Activated CD4-positive, alpha-beta T cell treated with anti-CD3 and anti-CD28 coated beads, Interleukin-2, Interleukin-4, amounts not matched to agents 100 ng/mL and 50 ng/mL, durations not matched to agents 16 hours and 8 hours (primary cell): ENCODE results near the gene BTBD6.

Experiments used
- DNase-seq: peaks from one replicate; pipeline ENCODE4 v3.0.0-alpha.2; 2020; ENCODE audit warnings: low spot score

The BTBD6 gene

GRCh38 chr14:105229099-105229655, 19.2 kb upstream of the BTBD6 start:
- no peak for DNase-seq

- no peak for DNase-seq
These were observed 7.3 kb upstream of the BTBD6 start for GRCh38 chr14:105240811-105241576.

- DNase-seq, result no peak
These were observed 6.7 kb upstream of the BTBD6 start for GRCh38 chr14:105241641-105242040.

GRCh38 chr14:105244334-105244733, 4.0 kb upstream of the BTBD6 start:
- DNase-seq, result no peak

- no peak for DNase-seq
These were observed 1.3 kb upstream of the BTBD6 start for GRCh38 chr14:105247026-105247425.

GRCh38 chr14:105247715-105248367, 492 bp upstream of the BTBD6 start:
- no peak for DNase-seq

- DNase-seq, result no peak
These were observed 1.1 kb downstream of the BTBD6 start for GRCh38 chr14:105249182-105250007.

GRCh38 chr14:105250008-105250366, 1.7 kb downstream of the BTBD6 start:
- no peak for DNase-seq

GRCh38 chr14:105250986-105251385, 2.7 kb downstream of the BTBD6 start:
- no peak for DNase-seq

- no peak for DNase-seq
These were observed 3.6 kb downstream of the BTBD6 start for GRCh38 chr14:105251920-105252319.

- DNase-seq, result no peak
These were observed 4.4 kb downstream of the BTBD6 start for GRCh38 chr14:105252552-105253328.

- DNase-seq, result no peak
These were observed 5.0 kb downstream of the BTBD6 start for GRCh38 chr14:105253329-105253682.

GRCh38 chr14:105255021-105255507, 6.7 kb downstream of the BTBD6 start:
- DNase-seq, result no peak

GRCh38 chr14:105256292-105256960, 8.1 kb downstream of the BTBD6 start:
- DNase-seq, result no peak

GRCh38 chr14:105257464-105257863, 9.1 kb downstream of the BTBD6 start:
- DNase-seq, result no peak

- DNase-seq, result no peak
These were observed 10.5 kb downstream of the BTBD6 start for GRCh38 chr14:105258846-105259245.

- no peak for DNase-seq
These were observed 12.6 kb downstream of the BTBD6 start for GRCh38 chr14:105260959-105261358.

GRCh38 chr14:105261781-105262180, 13.4 kb downstream of the BTBD6 start:
- no peak for DNase-seq

GRCh38 chr14:105267820-105268548, 19.7 kb downstream of the BTBD6 start:
- no peak for DNase-seq

GRCh38 chr14:105268736-105269354, 20.5 kb downstream of the BTBD6 start:
- no peak for DNase-seq
